ENCODE results near the gene SLC9A4. TPM values are rescaled to one million over a fixed set of nuclear protein-coding genes. Genes with fewer than 3 reads are reported as not detected.
A peak's percentile ranks its signal among the peaks of the same experiment; 100 is the strongest.

The SLC9A4 gene
- total RNA-seq, 2 experiments from 2014 or later = 0.03 to 0.10 TPM

DNA sequence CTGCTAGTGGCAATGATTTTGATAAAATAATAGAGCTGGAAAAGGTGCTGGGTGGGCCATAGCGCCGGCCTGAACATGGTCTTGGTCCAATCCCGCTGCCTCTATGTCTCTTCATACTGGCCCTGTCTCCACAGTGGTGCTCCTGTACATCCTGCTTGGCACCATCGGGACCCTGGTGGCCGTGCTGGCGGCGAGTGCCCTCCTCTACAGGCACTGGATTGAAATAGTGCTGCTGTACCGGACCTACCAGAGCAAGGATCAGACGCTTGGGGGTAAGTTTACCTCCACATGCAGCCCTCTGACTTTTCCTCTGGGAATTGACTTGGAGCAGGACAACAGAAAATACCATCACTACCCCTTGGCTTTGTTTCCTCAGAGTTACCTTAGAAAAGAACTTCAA, 26.1 kb upstream of the SLC9A4 start:
- no peak for DNase-seq (ENCODE audit: low spot score)
- H3K4me2 ChIP-seq (ENCODE audit: low read length) = no peak overlapping the region
- TF ChIP-seq, protein P1, sequence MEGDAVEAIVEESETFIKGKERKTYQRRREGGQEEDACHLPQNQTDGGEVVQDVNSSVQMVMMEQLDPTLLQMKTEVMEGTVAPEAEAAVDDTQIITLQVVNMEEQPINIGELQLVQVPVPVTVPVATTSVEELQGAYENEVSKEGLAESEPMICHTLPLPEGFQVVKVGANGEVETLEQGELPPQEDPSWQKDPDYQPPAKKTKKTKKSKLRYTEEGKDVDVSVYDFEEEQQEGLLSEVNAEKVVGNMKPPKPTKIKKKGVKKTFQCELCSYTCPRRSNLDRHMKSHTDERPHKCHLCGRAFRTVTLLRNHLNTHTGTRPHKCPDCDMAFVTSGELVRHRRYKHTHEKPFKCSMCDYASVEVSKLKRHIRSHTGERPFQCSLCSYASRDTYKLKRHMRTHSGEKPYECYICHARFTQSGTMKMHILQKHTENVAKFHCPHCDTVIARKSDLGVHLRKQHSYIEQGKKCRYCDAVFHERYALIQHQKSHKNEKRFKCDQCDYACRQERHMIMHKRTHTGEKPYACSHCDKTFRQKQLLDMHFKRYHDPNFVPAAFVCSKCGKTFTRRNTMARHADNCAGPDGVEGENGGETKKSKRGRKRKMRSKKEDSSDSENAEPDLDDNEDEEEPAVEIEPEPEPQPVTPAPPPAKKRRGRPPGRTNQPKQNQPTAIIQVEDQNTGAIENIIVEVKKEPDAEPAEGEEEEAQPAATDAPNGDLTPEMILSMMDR (conservative IDR thresholded peaks at IDR 0.05; ENCODE audit: low read length) = no peak
- no peak for TF ChIP-seq EZH2phosphoT487 (IDR thresholded peaks at IDR 0.05; ENCODE audit: borderline replicate concordance, low read depth, low read length)
- no peaks in the 10 kb centered on the region for H3K9me3 ChIP-seq (ENCODE audit: low read length)
- H3K79me2 ChIP-seq (ENCODE audit: insufficient read depth, low read depth, low read length) = no peaks in the 10 kb centered on the region
- no TSS peak for BruUV-seq (replicated peaks)
- no peak overlapping the region for H2AFZ ChIP-seq (ENCODE audit: low read length)
- intact Hi-C loops (cut with micrococcal nuclease; ENCODE audit: unreplicated experiment) = loop anchor here (5.0 kb wide), 1 partner anchor 430 kb away; no protein-coding TSS in a partner anchor
- POLR2A ChIA-PET = interaction anchor here (0.7 kb wide), 3 partner anchors 8 to 434 kb away, joined by 3 to 5 read pairs (median 4); no protein-coding TSS in a partner anchor
- CTCF ChIA-PET (ENCODE audit: unreplicated experiment) = no interaction called here
- no peaks in the 10 kb centered on the region for H3K36me3 ChIP-seq (ENCODE audit: insufficient read depth, low read length)
- no peaks in the 10 kb centered on the region for H4K20me1 ChIP-seq (ENCODE audit: insufficient read depth, low read length)
- H3K9me2 ChIP-seq (ENCODE audit: insufficient read depth, low read length) = no peaks in the 10 kb centered on the region
- no peak overlapping the region for H3K27ac ChIP-seq (ENCODE audit: low read depth, low read length, poor library complexity, severe bottlenecking)
- H3K4me3 ChIP-seq (ENCODE audit: low read depth, low read length, poor library complexity, severe bottlenecking) = no peak overlapping the region
- no peaks in the 10 kb centered on the region for H3K4me1 ChIP-seq (ENCODE audit: insufficient read depth, low read length, poor library complexity, severe bottlenecking)

DNA sequence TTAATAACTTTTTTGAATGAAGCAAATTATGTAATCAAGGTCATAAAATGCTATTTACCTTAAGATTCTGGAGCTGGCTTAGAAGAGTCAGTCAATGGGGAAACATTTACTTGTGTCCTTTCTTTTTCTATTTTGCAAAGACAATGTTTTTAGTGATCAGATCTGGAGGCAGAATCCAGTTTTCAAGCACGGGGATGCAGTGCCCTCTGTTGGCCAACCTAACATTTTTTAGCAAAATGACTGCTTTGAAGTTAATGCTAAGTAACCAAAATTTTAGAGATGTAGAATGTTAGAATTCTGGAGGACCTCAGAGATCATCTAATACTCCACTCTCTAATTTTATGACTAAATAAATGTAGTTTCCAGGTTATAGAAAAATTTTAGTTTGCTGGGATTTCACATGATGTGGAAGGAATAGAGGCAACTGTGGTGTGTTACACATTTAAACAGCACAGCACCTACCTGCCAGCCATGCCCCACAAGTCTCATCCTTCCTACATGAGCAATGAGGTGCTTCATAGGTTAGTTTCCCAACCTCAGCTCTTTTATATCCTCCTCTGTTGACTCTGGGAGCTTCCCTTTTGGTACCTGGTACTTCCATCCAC, 23.6 kb upstream of the SLC9A4 start:
- intact Hi-C loops (cut with micrococcal nuclease; ENCODE audit: unreplicated experiment) = loop anchor here (5.0 kb wide), 1 partner anchor 432 kb away; no protein-coding TSS in a partner anchor
- BruUV-seq (replicated peaks) = no TSS peak
- CTCF ChIA-PET (ENCODE audit: unreplicated experiment) = no interaction called here
- no peaks in the 10 kb centered on the region for H4K20me1 ChIP-seq (ENCODE audit: insufficient read depth, low read length)
- H2AFZ ChIP-seq (ENCODE audit: low read length) = no peak overlapping the region
- no peaks in the 10 kb centered on the region for H3K9me3 ChIP-seq (ENCODE audit: low read length)
- no peak overlapping the region for H3K4me2 ChIP-seq (ENCODE audit: low read length)
- no peaks in the 10 kb centered on the region for H3K4me1 ChIP-seq (ENCODE audit: insufficient read depth, low read length, poor library complexity, severe bottlenecking)
- no peaks in the 10 kb centered on the region for H3K36me3 ChIP-seq (ENCODE audit: insufficient read depth, low read length)
- TF ChIP-seq EZH2phosphoT487 (IDR thresholded peaks at IDR 0.05; ENCODE audit: borderline replicate concordance, low read depth, low read length) = no peak
- TF ChIP-seq, protein P1 (conservative IDR thresholded peaks at IDR 0.05; ENCODE audit: low read length) = peak; percentile 85
- DNase-seq (ENCODE audit: low spot score) = peak; percentile 16
- no peak overlapping the region for H3K27ac ChIP-seq (ENCODE audit: low read depth, low read length, poor library complexity, severe bottlenecking)
- POLR2A ChIA-PET = no interaction called here
- H3K4me3 ChIP-seq (ENCODE audit: low read depth, low read length, poor library complexity, severe bottlenecking) = no peak overlapping the region
- H3K79me2 ChIP-seq (ENCODE audit: insufficient read depth, low read depth, low read length) = no peaks in the 10 kb centered on the region
- H3K9me2 ChIP-seq (ENCODE audit: insufficient read depth, low read length) = no peaks in the 10 kb centered on the region

DNA sequence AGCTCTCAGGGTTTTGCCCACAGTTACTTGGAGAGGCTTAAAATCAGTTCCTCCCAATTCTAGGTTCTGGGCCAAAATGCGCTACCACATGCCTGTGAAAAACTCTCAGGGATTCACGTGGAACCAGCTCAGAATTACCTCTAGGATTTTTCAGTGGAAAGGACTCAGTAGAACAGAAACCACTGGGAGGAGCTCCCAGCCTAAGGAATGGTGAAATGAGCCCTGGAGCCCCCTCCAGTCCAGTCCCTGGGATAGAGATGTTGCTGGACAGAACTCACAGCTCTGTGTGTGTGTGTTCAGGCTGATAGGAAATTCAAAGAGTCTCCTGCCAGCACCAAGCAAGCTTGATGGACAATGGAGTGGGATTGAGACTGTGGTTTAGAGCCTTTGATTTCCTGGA, 21.1 kb upstream of the SLC9A4 start:
- H3K36me3 ChIP-seq (ENCODE audit: insufficient read depth, low read length) = no peaks in the 10 kb centered on the region
- no peak overlapping the region for H3K27ac ChIP-seq (ENCODE audit: low read depth, low read length, poor library complexity, severe bottlenecking)
- no TSS peak for BruUV-seq (replicated peaks)
- no peaks in the 10 kb centered on the region for H3K9me2 ChIP-seq (ENCODE audit: insufficient read depth, low read length)
- ChIA-PET POLR2A (no interaction called here), CTCF (ENCODE audit: unreplicated experiment) (no interaction called here)
- no peaks in the 10 kb centered on the region for H3K79me2 ChIP-seq (ENCODE audit: insufficient read depth, low read depth, low read length)
- no peaks in the 10 kb centered on the region for H3K9me3 ChIP-seq (ENCODE audit: low read length)
- no peaks in the 10 kb centered on the region for H3K4me1 ChIP-seq (ENCODE audit: insufficient read depth, low read length, poor library complexity, severe bottlenecking)
- intact Hi-C loops (cut with micrococcal nuclease; ENCODE audit: unreplicated experiment) = no loop called here
- H2AFZ ChIP-seq (ENCODE audit: low read length) = no peak overlapping the region
- TF ChIP-seq EZH2phosphoT487 (IDR thresholded peaks at IDR 0.05; ENCODE audit: borderline replicate concordance, low read depth, low read length) = no peak
- TF ChIP-seq, protein P1 (conservative IDR thresholded peaks at IDR 0.05; ENCODE audit: low read length) = no peak
- H3K4me2 ChIP-seq (ENCODE audit: low read length) = no peak overlapping the region
- no peak overlapping the region for H3K4me3 ChIP-seq (ENCODE audit: low read depth, low read length, poor library complexity, severe bottlenecking)
- DNase-seq (ENCODE audit: low spot score) = no peak
- H4K20me1 ChIP-seq (ENCODE audit: insufficient read depth, low read length) = no peaks in the 10 kb centered on the region
